WTC11 (cell line): ENCODE results near the gene CHN1. TPM values are rescaled to one million over a fixed set of nuclear protein-coding genes. Genes with fewer than 3 reads are reported as not detected.

Source experiments
- ATAC-seq: fragments of 200-7000 bp; cut with Tn5 transposase; 2 replicates; pipeline ENCODE4 v1.10.0; 2021; ENCODE audit warnings: mild to moderate bottlenecking, moderate library complexity
- CTCF ChIA-PET: fragments of 300-600 bp; sonication (Branson Sonifier 250); formaldehyde crosslinking; loops from one replicate; lab custom pipeline; 2021; ENCODE audit warnings: antibody characterized with exemption; lab: Charles Lee
- POLR2A ChIA-PET: fragments of 350-600 bp; sonication (Branson Sonifier 250); formaldehyde crosslinking; loops from one replicate; lab custom pipeline; 2021; ENCODE audit warnings: antibody characterized with exemption; lab: Charles Lee
- DNase-seq: peaks from one replicate; pipeline ENCODE4 v3.0.0; 2021; ENCODE audit warnings: low spot score
- H3K27ac Mint-ChIP-seq: 2 replicates; pipeline ENCODE4 v1.8.0; 2021; ENCODE audit warnings: mixed read lengths
- H3K27me3 Mint-ChIP-seq: 2 replicates; pipeline ENCODE4 v1.8.0; 2021; ENCODE audit warnings: low read depth, mild to moderate bottlenecking, moderate library complexity, mixed read lengths
- H3K36me3 Mint-ChIP-seq: 2 replicates; pipeline ENCODE4 v1.8.0; 2021; ENCODE audit warnings: mixed read lengths
- H3K4me1 Mint-ChIP-seq: 2 replicates; pipeline ENCODE4 v1.8.0; 2022; ENCODE audit warnings: mixed read lengths
- H3K4me3 Mint-ChIP-seq: 2 replicates; pipeline ENCODE4 v1.8.0; 2021; ENCODE audit warnings: mild to moderate bottlenecking, moderate library complexity, mixed read lengths
- H3K9me3 Mint-ChIP-seq: 2 replicates; pipeline ENCODE4 v1.8.0; 2021; ENCODE audit warnings: mixed read lengths
- ATF6 ChIP-seq: sonication (generic); formaldehyde crosslinking; IDR thresholded peaks from 2 replicates; pipeline ENCODE4 v1.8.1; 2023; ENCODE audit warnings: mild to moderate bottlenecking, missing genetic modification reagents
- CBFB ChIP-seq: sonication (generic); formaldehyde crosslinking; IDR thresholded peaks from 2 replicates; pipeline ENCODE4 v1.8.1; 2022; ENCODE audit warnings: mild to moderate bottlenecking, low read depth, missing genetic modification reagents
- CDX4 ChIP-seq: fragments of 250-450 bp; sonication (Bioruptor Pico); IDR thresholded peaks from 2 replicates; pipeline ENCODE4 v1.9.0; 2021; ENCODE audit warnings: moderate library complexity, mild to moderate bottlenecking, inconsistent platforms, borderline replicate concordance
- E2F4 ChIP-seq: sonication (generic); formaldehyde crosslinking; IDR thresholded peaks from 2 replicates; pipeline ENCODE4 v1.8.1; 2022; ENCODE audit warnings: low read depth, mild to moderate bottlenecking, moderate library complexity, missing genetic modification reagents, borderline replicate concordance
- ELF4 ChIP-seq: sonication (generic); formaldehyde crosslinking; IDR thresholded peaks from 2 replicates; pipeline ENCODE4 v1.8.1; 2022; ENCODE audit warnings: low read depth, mild to moderate bottlenecking, moderate library complexity, missing genetic modification reagents
- FOXJ3 ChIP-seq: sonication (generic); formaldehyde crosslinking; IDR thresholded peaks from 2 replicates; pipeline ENCODE4 v1.9.0; 2021; ENCODE audit warnings: missing genetic modification reagents, mild to moderate bottlenecking, borderline replicate concordance
- KAT7 ChIP-seq: sonication (generic); formaldehyde crosslinking; IDR thresholded peaks from 2 replicates; pipeline ENCODE4 v1.8.1; 2023; ENCODE audit warnings: missing genetic modification reagents, mild to moderate bottlenecking, borderline replicate concordance
- MAX ChIP-seq: sonication (generic); formaldehyde crosslinking; IDR thresholded peaks from 2 replicates; pipeline ENCODE4 v1.8.0; 2022; ENCODE audit warnings: mild to moderate bottlenecking, missing genetic modification reagents
- MYBL2 ChIP-seq: sonication (generic); formaldehyde crosslinking; IDR thresholded peaks from 2 replicates; pipeline ENCODE4 v1.8.1; 2023; ENCODE audit warnings: mild to moderate bottlenecking, moderate library complexity, missing genetic modification reagents
- NFATC4 ChIP-seq: fragments of 250-450 bp; sonication (Bioruptor Pico); IDR thresholded peaks from 2 replicates; pipeline ENCODE4 v1.9.0; 2021; ENCODE audit warnings: mild to moderate bottlenecking
- NR1H2 ChIP-seq: sonication (generic); formaldehyde crosslinking; IDR thresholded peaks from 2 replicates; pipeline ENCODE4 v1.9.0; 2021; ENCODE audit warnings: mild to moderate bottlenecking, moderate library complexity, missing genetic modification reagents
- PREB ChIP-seq: sonication (generic); formaldehyde crosslinking; IDR thresholded peaks from 2 replicates; pipeline ENCODE4 v1.8.1; 2022; ENCODE audit warnings: mild to moderate bottlenecking, missing genetic modification reagents, moderate library complexity, borderline replicate concordance
- TCF7 ChIP-seq: sonication (generic); formaldehyde crosslinking; IDR thresholded peaks from 2 replicates; pipeline ENCODE4 v1.8.0; 2022; ENCODE audit warnings: mild to moderate bottlenecking, low read depth, missing genetic modification reagents, moderate library complexity
- TP53 ChIP-seq: sonication (generic); formaldehyde crosslinking; IDR thresholded peaks from 2 replicates; pipeline ENCODE4 v1.8.1; 2023; ENCODE audit warnings: mild to moderate bottlenecking, missing genetic modification reagents
- USF1 ChIP-seq: sonication (generic); formaldehyde crosslinking; IDR thresholded peaks from 2 replicates; pipeline ENCODE4 v1.8.0; 2022; ENCODE audit warnings: mild to moderate bottlenecking, missing genetic modification reagents
- ZBTB21 ChIP-seq: sonication (generic); formaldehyde crosslinking; IDR thresholded peaks from 2 replicates; pipeline ENCODE4 v1.8.1; 2023; ENCODE audit warnings: mild to moderate bottlenecking, missing genetic modification reagents, borderline replicate concordance
- ZBTB43 ChIP-seq: sonication (generic); formaldehyde crosslinking; IDR thresholded peaks from 2 replicates; pipeline ENCODE4 v1.8.1; 2023; ENCODE audit warnings: mild to moderate bottlenecking, missing genetic modification reagents
- ZMAT4 ChIP-seq: fragments of 250-450 bp; sonication (Bioruptor Pico); IDR thresholded peaks from 2 replicates; pipeline ENCODE4 v1.9.0; 2021; ENCODE audit warnings: mild to moderate bottlenecking
- ZNF138 ChIP-seq: sonication (generic); formaldehyde crosslinking; conservative IDR thresholded peaks from 2 replicates; pipeline ENCODE4 v1.8.1; 2022; ENCODE audit warnings: mild to moderate bottlenecking, moderate library complexity, missing genetic modification reagents
- ZNF219 ChIP-seq: sonication (generic); formaldehyde crosslinking; IDR thresholded peaks from 2 replicates; pipeline ENCODE4 v1.8.0; 2023; ENCODE audit warnings: missing genetic modification reagents, mild to moderate bottlenecking, borderline replicate concordance
- ZNF232 ChIP-seq: sonication (generic); formaldehyde crosslinking; IDR thresholded peaks from 2 replicates; pipeline ENCODE4 v1.8.0; 2022; ENCODE audit warnings: mild to moderate bottlenecking, missing genetic modification reagents
- ZNF281 ChIP-seq: sonication (generic); formaldehyde crosslinking; IDR thresholded peaks from 2 replicates; pipeline ENCODE4 v1.8.0; 2023; ENCODE audit warnings: mild to moderate bottlenecking, missing genetic modification reagents
- ZNF416 ChIP-seq: fragments of 250-450 bp; sonication (Bioruptor Pico); IDR thresholded peaks from 2 replicates; pipeline ENCODE4 v1.9.0; 2021; ENCODE audit warnings: mild to moderate bottlenecking, inconsistent platforms
- total RNA-seq: library from RNA; stranded (reverse); gene quantifications from 3 replicates; pipeline ENCODE4 v1.2.3, GENCODE V29; 2021

CHN1 gene
- total RNA-seq, 1 experiment from 2014 or later = 30.0 TPM

- TF ChIP-seq CDX4 (CRISPR knock-in tag) (no peak), MYBL2 (CRISPR knock-in tag) (no peak; the same call in 1 of the 2 replicates), ZNF219 (CRISPR knock-in tag) (no peak), ZNF138 (CRISPR knock-in tag) (0 out of 2 replicates have a peak, but pooled peaks have one; percentile 65), NR1H2 (CRISPR knock-in tag) (no peak), TCF7 (CRISPR knock-in tag) (0 out of 2 replicates have a peak, but pooled peaks have one; percentile 47), KAT7 (CRISPR knock-in tag) (peak; percentile 92; the same call in 1 of the 2 replicates)
Measured at GRCh38 chr2:175004980-175005732, at the start of gene CHN1 (continued).

- Mint-ChIP-seq H3K4me3 (no peak overlapping the region), H3K27me3 (no peaks in the 10 kb centered on the region; the same call in 1 of the 2 replicates), H3K9me3 (peaks cover 5% of the 10 kb centered on the region), H3K27ac (no peak overlapping the region), H3K36me3 (no peaks in the 10 kb centered on the region), H3K4me1 (peaks cover 15% of the 10 kb centered on the region)
- CTCF ChIA-PET = interaction anchor here (0.8 to 1.2 kb wide), 2 partner anchors 150 to 357 kb away, joined by 3 to 5 read pairs; no protein-coding TSS in a partner anchor
- TF ChIP-seq TP53 = no peak
- TF ChIP-seq ZNF416 = no peak
- no peak for TF ChIP-seq ZNF281 (CRISPR knock-in tag)
- no peak for TF ChIP-seq ELF4 (CRISPR knock-in tag)
- TF ChIP-seq ZBTB43 (CRISPR knock-in tag) = no peak
- TF ChIP-seq USF1 (CRISPR knock-in tag) = no peak
- TF ChIP-seq PREB = no peak
- no peak for TF ChIP-seq ZBTB21 (CRISPR knock-in tag)
- TF ChIP-seq MAX (CRISPR knock-in tag) = no peak
- no peak for TF ChIP-seq E2F4 (CRISPR knock-in tag)
- TF ChIP-seq NFATC4 = no peak
- TF ChIP-seq NR1H2 (CRISPR knock-in tag) = no peak
- TF ChIP-seq ZMAT4 (CRISPR knock-in tag) = no peak
- TF ChIP-seq FOXJ3 (CRISPR knock-in tag) = no peak
- no peak for TF ChIP-seq ZNF232 (CRISPR knock-in tag)
- no peak for TF ChIP-seq ATF6
- TF ChIP-seq CBFB (CRISPR knock-in tag) = no peak
- no peak for ATAC-seq
- POLR2A ChIA-PET = no interaction called here
- DNase-seq = no peak
Measured at GRCh38 chr2:175054340-175054739, 49.2 kb upstream of the CHN1 start.
